GM04504 (cell line): ENCODE data around the gene SLC39A9.
"Not testable (repeated sequence)": the region's sequence is repeated elsewhere in the genome, so short reads cannot be mapped to it uniquely, and the experiment has no call there.

ENCODE experiments used
- DNase-seq: peaks from one replicate; pipeline ENCODE4 v3.0.0-alpha.2; 2012; ENCODE audit warnings: low read depth

The SLC39A9 gene

GRCh38 chr14:69368381-69368780 is 30.1 kb upstream of the SLC39A9 start:
- no peak for DNase-seq

- DNase-seq = no peak
These were observed 28.4 kb upstream of the SLC39A9 start for GRCh38 chr14:69370061-69370460.

GRCh38 chr14:69372146-69372545 is 26.3 kb upstream of the SLC39A9 start:
- DNase-seq = no peak

- no peak for DNase-seq
These were observed 25.4 kb upstream of the SLC39A9 start for GRCh38 chr14:69373104-69373503.

GRCh38 chr14:69374235-69374634 is 24.3 kb upstream of the SLC39A9 start:
- no peak for DNase-seq

GRCh38 chr14:69375182-69375581 is 23.3 kb upstream of the SLC39A9 start:
- DNase-seq = no peak

GRCh38 chr14:69375722-69376121 is 22.8 kb upstream of the SLC39A9 start:
- DNase-seq = no peak

GRCh38 chr14:69376439-69376838 is 22.1 kb upstream of the SLC39A9 start:
- DNase-seq = no peak

GRCh38 chr14:69378274-69378673 is 20.2 kb upstream of the SLC39A9 start:
- DNase-seq = no peak

GRCh38 chr14:69387311-69387710 is 11.2 kb upstream of the SLC39A9 start:
- DNase-seq = no peak

GRCh38 chr14:69391400-69391799 is 7.1 kb upstream of the SLC39A9 start:
- not testable (repeated sequence) for DNase-seq

- no peak for DNase-seq
These were observed 6.0 kb upstream of the SLC39A9 start for GRCh38 chr14:69392481-69392880.

GRCh38 chr14:69395929-69396328 is 2.6 kb upstream of the SLC39A9 start:
- no peak for DNase-seq

GRCh38 chr14:69398818-69399210 is 322 bp downstream of the SLC39A9 start:
- DNase-seq = no peak

GRCh38 chr14:69399750-69400149 is 1.3 kb downstream of the SLC39A9 start:
- no peak for DNase-seq

- DNase-seq = no peak
These were observed 1.7 kb downstream of the SLC39A9 start for GRCh38 chr14:69400154-69400553.

- DNase-seq = no peak
These were observed 3.3 kb downstream of the SLC39A9 start for GRCh38 chr14:69401841-69402240.

GRCh38 chr14:69404478-69404877 is 6.0 kb downstream of the SLC39A9 start:
- DNase-seq = no peak

GRCh38 chr14:69404883-69405282 is 6.4 kb downstream of the SLC39A9 start:
- no peak for DNase-seq

- no peak for DNase-seq
These were observed 7.3 kb downstream of the SLC39A9 start for GRCh38 chr14:69405762-69406161.

GRCh38 chr14:69408331-69408960 is 10.0 kb downstream of the SLC39A9 start:
- DNase-seq = no peak

GRCh38 chr14:69413483-69413882 is 15.0 kb downstream of the SLC39A9 start:
- DNase-seq = no peak

- DNase-seq = not testable (repeated sequence)
These were observed 17.6 kb downstream of the SLC39A9 start for GRCh38 chr14:69416087-69416486.

GRCh38 chr14:69423279-69423678 is 24.8 kb downstream of the SLC39A9 start:
- no peak for DNase-seq
